ENCODE data around the gene MDP1.
A peak's percentile ranks its signal among the peaks of the same experiment; 100 is the strongest.
"Not testable (repeated sequence)": the region's sequence is repeated elsewhere in the genome, so short reads cannot be mapped to it uniquely, and the experiment has no call there.

MDP1 gene

DNA sequence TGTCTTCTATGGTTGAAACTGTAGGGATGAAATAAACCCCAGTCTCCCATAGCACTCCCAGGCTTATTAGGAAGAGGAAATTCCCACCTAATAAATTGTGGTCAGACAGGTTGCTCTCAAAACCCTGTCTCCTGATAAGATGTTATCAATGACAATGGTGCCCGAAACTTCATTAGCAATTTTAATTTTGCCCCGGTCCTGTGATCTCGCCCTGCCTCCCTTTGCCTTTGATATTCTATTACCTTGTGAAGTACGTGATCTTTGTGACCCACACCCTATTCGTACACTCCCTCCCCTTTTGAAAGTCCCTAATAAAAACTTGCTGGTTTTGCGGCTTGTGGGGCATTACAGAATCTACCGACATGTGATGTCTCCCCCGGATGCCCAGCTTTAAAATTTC, 13.3 kb downstream of the MDP1 start:
- DNase-seq (ENCODE audit: low read depth in 1 of 2, low spot score in 1 of 2), result not testable (repeated sequence)

DNA sequence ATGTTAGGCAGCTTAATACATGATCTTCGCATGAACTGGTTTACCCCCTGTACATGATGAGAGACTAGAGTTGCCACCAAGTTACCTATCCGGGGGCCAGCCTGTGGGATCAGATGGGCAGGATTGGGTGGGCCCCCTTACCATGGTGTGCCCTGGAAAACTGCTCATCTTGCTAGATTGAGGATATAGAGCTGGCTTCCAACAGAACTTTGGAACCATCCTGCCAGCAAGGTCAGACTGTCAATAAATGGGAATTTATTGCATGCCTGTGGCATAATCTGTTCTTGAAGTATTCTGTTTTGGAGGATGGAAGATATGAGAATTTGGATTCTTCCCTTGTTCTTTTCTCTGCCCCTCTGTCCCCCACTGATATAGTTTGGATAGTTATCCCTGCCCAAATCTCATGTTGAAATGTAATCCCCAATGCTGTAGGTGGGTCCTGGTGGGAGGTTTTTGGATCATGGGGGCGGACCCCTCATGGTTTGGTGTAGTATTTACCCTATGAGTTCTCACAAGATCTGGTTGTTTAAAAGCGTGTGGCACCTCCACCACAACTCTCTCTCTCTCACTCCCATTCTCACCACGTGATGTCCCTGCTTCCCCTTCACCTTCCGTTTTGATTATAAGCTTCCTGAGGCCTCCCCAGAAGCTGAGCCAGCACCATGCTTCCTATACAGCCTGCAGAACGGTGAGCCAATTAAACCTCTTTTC, 16.9 kb downstream of the MDP1 start:
- no peak for DNase-seq (ENCODE audit: low read depth in 1 of 2, low spot score in 1 of 2)

DNA sequence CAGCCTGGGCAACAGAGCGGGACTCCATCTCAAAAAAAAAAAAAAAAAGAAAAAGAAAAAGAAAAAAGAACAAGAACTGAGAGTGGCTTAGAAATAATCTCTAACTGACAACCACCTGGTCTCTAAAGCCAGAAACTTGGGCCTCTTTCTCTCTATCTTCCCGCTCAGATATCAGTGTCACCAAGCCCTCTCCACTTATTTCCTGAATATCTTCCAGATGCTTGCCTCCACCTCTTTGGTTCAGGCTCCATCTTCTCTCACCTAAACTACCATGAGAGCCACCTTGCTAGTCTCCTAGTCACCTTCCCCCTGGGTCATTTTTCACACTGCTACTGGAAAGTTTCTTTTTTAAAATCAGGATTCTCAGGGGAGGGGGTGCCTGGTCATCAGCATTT, 18.8 kb downstream of the MDP1 start:
- no peak for DNase-seq (ENCODE audit: low read depth in 1 of 2, low spot score in 1 of 2)

DNA sequence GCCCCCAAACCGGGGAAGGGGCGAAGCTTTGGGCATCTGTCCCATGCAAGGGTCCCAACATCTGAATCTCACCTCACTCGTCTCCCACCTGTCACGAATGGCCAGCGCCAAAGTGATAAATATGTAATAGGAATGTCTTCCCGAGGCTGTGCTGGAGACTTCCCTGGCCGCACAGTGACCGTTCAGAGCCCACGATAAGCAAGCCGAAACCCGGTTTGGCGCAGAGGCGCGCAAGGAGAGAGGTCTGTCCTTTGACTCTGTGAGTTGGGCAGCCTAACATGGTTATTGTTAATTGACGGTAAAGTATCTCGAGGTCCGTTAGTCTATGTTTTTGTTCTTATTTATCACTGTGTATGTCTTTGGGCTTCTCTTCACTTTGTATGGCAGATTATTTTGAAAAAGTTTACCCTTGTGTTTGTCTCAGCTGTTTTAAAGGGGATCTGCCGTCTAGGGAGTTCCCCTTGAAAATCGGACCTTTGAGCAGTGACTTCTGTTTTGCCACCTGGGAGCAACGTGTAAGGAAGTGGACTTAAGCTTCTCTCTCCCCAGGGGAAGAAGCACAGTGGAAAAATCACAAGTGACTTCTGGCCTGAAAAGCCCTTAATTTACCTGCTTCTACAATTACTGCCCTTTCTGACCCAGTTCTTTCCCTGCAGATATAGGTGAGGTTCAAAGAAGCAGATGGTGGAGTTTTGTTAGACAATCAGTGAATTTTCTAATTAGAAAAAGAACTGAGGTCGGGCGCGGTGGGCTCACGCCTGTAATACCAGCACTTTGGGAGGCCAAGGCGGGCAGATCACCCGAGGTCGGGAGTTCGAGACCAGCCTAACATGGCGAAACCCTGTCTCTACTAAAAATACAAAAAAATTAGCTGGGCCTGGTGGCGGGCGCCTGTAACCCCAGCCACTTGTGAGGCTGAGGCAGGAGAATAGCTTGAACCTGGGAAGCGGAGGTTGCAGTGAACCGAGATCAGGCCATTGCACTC, 19.5 kb downstream of the MDP1 start:
- DNase-seq (ENCODE audit: low read depth in 1 of 2, low spot score in 1 of 2), result no peak

DNA sequence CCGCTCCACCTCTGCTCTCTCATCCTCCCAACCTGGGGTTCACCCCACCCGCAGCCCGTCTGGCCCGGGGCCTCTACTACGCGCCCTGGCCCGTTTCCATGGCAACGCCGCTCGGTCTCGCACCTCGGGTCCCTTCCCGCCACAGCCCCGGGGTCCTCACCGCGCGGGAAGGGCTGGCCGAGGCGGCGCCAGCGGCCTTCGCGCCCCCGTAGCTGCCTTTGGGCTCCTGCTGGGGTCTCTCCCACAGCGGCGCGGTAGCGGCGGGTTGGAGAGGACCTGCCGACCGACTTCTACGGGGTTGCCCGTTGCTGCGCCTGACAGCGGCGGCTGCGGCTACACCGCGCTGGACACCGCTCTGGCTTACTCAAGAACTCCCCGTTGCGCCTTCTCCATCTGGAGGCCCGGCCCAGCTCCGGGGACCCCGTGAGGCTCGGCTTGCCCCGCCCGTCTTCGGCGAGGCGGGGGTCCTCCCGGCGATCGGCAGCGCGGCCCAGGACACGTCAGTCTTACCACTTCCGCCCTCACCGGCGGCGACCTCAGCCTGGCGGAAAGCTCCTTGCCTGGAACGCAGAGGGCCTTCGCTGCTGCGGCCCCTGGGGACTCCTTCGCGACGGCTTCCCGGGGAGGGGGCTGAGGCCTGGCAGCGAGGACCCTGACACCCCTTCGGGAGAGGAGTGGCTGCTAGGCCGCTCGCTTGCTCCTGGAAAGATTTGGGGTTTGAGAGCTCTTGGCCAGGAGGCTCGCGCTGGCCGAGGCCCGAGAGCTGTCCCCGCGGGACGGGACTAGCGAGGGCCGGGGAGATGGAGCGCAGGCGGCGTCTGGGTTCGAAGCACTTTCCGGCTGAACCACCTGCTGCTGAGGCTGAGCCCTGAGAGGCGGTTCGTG, 20.4 kb downstream of the MDP1 start, which contains the start of gene TM9SF1:
TSS of gene TM9SF1 (minus strand) at position 256 of the 885 bp plus-strand sequence. CDS start 422 bp downstream, outside the sequence.
- DNase-seq (ENCODE audit: low read depth in 1 of 2, low spot score in 1 of 2), result peak; percentile 82 to 83

DNA sequence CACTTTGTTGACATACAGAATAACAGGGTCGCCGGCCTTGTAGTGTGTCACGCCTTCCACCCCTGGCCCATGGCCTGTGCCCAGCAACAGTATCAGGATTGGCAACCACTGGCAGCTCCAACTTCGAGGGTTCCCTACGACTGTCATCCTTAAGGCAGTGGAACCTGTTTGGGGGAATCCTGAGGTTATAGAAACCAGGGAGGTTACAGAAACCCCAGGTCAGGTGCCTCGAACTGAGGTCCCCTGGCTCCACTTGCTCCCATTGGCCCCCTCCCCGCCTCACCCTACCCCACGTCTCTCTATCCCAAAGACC, 21.0 kb downstream of the MDP1 start:
- DNase-seq (ENCODE audit: low read depth in 1 of 2, low spot score in 1 of 2), result no peak

DNA sequence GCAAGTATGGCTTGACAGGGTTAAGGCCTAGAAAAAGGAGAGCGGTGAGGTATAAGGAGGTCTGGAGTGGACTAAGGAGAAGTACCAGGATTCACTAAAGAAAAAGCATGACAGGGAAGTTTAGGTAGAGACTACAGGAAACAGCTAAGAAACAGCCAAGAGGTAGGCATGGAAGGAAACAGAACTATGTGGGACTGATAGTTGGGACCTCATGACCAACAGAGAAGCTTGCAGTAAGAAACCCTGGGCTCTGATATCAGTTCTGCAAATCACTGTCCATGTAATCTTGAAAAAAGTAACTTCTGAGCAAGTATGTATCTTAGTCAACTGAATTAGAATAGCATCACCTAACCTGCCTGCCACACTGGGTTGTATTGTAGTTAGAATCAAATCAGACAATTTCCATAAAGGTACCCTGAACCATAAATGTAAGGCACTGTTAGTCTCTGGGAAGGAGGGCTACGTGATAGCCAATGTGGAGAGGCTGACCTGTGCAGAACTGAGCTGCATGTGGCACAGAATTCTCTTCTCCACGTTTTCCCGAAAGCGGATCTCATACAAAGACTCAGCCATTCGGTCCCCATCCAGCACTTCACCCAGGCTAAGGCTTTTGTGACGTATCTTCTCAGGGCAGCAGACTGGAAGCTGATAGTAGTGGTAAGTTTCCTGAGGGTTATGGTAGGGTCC, 21.5 kb downstream of the MDP1 start:
- DNase-seq (ENCODE audit: low read depth in 1 of 2, low spot score in 1 of 2), result no peak

DNA sequence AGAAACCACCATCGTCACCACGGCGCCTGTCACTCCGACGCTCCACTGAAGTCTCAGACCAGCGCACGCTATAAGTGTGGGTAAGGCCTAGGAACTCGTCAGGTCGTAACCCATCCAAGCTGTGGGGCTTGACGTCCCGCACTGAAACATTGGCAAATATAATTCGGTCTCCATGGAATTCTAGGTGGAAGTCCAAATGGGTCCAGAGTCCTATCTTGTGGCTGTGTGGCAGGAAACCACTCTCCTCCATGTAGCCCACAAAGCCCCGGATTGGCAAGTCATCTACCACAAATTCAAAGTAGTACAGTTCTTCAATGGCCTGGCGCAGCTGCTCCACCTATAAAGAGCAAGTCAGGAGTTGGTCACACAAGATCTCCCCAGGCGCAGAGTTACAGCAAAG, 22.9 kb downstream of the MDP1 start:
- DNase-seq (ENCODE audit: low read depth in 1 of 2, low spot score in 1 of 2), result no peak

DNA sequence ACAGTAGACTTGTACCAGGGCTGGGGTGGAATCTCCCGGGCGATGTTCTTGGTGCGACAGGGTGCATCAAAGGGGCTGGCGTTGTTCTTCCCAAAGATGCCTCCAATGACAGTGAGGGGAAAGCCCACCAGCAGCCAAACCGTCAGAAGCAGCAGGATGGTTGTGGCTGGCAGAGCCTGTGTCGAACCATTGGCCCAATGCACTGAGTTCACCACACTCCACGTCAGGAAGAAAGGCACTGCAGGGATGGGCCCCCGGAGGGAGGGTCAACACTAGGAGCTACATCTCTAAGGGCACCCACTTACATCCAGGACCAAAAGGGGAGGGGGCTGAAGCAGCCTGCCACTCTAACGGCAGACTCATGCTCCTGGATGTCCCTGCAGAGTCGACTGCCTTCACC, 25.4 kb downstream of the MDP1 start:
- no peak for DNase-seq (ENCODE audit: low read depth in 1 of 2, low spot score in 1 of 2)

DNA sequence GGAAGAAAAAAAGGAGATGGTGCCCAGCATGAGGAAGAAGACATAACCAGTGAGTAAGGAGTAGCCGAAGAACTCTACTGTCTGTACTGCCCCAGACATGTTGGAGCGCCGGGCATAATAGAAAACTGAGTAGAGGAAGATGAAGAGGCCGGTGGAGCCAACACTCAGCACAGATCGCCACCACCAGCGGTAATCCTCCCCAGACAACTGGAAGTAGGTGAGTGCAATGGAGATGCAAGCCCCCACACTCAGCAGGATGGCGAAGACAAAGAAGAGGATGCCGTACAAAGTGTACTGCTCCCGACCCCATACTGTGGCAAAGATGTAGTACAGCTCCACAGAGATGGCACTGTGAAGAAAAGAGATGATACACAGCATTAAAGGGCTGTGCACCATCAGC, 26.4 kb downstream of the MDP1 start:
- DNase-seq (ENCODE audit: low read depth in 1 of 2, low spot score in 1 of 2), result no peak

DNA sequence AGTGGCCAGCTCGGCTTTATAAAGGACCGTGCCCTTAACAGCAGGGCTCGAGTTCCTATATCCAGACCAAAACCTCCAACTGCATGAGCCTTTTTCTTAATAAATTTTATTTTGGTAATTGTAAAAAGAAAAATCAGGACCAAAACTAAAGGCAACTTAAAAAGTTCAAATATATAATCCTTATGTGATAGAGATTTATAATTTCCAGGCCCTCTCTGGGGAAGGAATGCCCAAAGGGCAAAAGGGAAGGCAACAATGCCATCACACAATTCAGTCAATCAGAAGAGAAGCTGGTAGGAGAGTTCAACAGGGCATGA, 26.8 kb downstream of the MDP1 start:
- no peak for DNase-seq (ENCODE audit: low read depth in 1 of 2, low spot score in 1 of 2)

DNA sequence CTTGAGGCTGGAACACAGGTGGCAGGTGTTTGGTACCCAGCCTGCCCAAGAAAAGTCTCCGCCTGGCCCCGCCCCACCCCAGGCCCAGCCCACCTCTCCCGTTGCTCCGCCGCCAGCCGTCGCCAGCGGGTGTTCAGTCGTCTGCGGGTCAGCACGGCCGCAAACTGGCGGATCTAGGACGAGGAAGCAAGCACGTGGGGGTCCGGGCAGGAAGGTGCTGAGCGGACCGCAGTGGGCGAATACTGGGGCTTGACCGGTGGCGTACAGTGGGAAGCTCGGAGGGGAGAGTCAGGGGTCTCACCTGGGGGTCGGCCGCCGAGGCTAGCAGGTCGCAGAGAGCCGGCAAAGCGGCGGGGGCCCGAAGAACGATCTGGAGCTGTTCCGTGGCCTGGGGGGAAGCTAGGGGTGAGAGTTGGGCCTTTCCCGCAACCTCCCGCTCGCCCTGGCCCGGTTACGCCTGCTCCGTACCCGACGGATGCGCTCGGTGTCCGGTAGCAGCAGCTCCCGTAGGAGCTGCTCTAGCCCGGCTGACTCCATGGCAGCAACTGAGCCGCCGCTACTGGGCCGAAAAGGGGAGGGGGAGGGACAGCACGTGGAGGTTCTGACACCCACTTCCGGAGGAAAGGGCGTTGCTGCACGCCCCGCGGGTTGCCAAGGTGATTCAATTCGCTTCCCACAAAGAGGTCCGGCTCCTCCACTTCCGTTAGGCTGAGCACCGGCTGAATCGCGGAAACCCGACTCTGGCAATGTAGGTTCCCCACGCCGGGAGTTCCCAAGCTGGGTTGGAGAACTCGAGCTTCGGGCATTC, 27.4 kb downstream of the MDP1 start, which contains the start of gene IPO4:
TSS of gene IPO4 (minus strand) at position 566 of the 808 bp plus-strand sequence. CDS start at position 537, 29 bp downstream.
- peak; percentile 80 to 96 for DNase-seq (ENCODE audit: low read depth in 1 of 2, low spot score in 1 of 2)

DNA sequence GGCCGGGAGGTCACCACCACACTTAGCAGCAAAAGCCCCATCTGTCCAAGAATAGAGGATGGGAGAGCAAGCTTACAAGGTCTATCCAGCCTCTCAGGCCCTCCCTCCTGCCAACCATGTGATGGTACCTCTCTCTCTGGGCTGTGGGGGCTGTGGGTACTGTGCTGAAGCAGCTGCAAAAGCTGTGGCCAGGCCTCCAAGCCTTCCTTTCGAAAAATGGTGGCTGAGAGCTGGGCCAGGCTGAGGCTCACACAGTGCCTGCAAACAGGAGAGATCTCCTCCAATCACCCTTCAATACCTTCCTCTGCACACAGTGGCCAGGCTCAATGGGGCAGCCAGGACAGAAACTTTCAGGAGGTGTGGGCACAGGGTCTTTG, 28.3 kb downstream of the MDP1 start:
- DNase-seq (ENCODE audit: low read depth in 1 of 2, low spot score in 1 of 2), result no peak

DNA sequence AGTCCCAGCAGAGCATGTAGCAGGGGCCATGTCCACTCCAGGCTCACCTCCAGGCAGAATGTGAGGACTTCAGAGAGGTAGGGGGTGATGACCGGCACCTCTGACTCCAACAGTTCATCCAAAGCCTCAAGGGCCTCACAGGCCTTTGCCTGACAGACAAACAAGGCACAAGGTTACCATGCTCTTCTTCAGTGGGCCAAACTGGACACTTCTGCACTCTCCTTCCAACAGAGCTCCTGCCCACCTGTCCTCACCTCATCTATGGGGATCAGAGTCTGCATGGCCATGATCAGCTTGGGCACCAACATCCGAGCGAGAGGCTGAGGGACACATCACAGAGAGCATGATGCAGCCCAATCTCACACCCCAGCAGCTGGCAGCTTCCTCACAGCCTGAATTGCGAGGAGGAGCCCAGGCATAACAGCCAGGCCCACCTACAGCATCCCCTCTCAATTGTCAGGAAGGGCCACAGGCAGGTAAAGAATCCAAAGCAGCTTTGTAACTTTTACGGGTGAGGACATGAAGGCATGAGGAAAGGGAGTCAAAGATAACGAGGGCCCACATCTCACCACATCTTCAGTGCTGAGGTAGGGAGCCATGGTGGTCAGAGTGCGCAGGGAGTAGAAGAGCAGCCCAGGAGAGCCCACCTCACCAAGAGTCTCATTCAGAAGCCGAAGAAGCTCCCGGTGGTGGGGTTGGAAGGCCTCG, 28.9 kb downstream of the MDP1 start:
- no peak for DNase-seq (ENCODE audit: low read depth in 1 of 2, low spot score in 1 of 2)

DNA sequence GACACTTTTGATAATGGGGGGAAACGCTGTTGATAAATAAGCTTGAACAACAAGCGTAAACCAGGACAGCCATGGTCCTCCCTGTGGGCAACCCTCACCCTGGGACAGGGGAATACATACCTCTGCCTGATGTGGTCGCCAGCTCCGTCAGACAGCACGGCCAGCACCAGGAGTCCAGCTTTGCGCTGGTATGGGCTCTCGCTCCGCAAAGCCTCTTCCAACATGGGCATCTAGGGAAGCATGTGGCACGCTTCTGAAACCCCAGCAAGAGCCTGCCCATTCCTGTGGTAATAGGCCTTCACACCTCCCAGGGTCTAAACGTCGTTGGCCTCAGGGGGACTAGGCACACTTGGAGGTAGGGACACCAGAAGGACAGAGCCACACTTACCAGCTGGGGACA, 30.1 kb downstream of the MDP1 start:
- DNase-seq (ENCODE audit: low read depth in 1 of 2, low spot score in 1 of 2), result no peak

DNA sequence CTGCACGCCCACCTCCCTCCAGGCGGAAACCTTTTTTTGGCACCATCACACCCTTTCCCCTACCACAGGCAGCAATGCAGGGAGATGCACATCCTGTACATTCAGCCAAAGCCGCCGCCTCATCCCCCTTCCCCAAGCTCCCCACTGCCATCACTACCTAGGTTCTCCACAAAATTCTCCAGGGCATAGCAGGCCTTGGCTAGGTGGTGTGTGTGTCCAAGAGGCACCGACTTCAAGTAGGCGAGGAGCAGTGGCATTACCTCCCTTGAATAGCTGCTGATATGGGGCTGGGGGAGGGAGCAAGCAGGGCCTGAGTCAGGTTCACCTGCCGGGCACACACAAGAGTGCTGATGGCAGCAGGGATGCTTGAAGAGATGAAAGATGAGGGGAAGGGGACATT, 30.8 kb downstream of the MDP1 start:
- DNase-seq (ENCODE audit: low read depth in 1 of 2, low spot score in 1 of 2), result no peak

DNA sequence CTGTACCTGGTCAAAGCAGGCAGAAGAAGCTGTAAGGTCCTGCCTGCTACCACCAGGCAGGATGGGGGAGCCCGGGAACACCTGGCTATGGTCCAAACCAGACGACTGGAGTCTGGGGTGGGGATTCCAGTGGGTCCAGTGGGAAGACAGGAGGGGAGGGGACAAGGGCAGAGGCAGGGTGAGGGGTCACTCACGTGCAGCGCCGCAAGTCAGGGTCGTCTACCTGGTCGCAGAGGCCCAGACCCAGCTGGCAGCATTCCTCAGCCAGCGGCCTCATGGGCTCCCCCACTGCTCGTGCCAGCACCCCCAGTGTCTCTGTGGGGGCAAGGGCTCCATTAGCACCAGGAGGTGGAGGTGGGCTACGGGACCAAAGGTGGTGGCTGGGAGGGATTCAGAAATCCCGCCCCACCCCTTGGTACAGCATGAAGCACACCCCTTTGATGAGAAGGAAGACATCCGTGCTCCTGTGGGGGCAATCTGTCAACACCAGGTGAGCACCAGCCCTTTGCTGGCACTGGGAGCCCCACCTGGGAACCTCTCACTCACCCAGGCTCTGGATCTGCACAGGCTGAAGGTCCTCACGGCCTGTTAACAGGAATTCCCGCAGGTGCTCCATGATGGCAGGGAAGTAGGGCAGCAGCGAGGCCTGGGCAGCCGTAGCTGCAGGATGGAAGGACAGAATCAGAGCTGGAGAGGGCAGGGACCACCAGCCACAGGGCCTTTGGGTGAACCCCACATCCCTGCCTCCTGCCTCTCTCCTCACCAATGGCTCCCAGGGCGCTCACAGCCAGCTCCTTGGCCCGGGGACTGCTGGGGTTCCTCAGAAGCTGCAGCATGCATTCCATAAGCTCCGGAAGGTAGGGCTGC, 31.5 kb downstream of the MDP1 start:
- DNase-seq (ENCODE audit: low read depth in 1 of 2, low spot score in 1 of 2), result no peak

DNA sequence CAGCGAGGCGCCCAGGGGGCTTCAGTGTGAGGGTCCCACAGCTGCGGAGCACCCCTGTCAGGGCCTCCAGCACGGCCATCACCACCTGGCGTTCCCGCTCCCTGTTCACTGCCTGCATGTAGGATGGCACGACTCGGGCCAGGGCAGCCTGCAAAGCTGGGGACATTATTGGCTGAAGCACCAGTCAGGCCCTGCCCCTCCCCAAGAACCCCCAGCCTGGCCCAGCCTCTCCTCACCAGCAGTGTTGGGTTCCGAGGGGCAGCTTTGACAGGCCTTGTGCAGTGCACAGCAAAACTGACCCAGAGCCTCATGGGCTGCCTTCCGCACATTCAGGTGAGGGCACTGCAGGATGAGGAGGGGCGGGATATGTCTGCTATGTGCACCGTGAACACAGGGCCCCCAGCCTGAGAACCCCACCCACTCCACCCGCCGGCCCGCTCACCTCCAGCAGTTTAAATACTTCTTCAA, 32.8 kb downstream of the MDP1 start:
- DNase-seq (ENCODE audit: low read depth in 1 of 2, low spot score in 1 of 2), result no peak

Measured in activated CD4-positive, alpha-beta T cell treated with anti-CD3 and anti-CD28 coated beads, Interleukin-2, amount 50 U/mL, for 24 hours (primary cell).